GM12878 (cell line): ENCODE results near the gene ZNF280C.
"Not testable (repeated sequence)": the region's sequence is repeated elsewhere in the genome, so short reads cannot be mapped to it uniquely, and the experiment has no call there.

Experiments
- JUNB ChIP-seq: IDR thresholded peaks from 2 replicates; pipeline ENCODE4 v1.6.1; 2016; ENCODE audit warnings: antibody characterized with exemption, mild to moderate bottlenecking
- POLR2A ChIP-seq: IDR thresholded peaks from 2 replicates; pipeline ENCODE4 v1.6.1; 2011; ENCODE audit warnings: low read depth, mild to moderate bottlenecking, low read length
- SMC3 ChIP-seq: IDR thresholded peaks from 2 replicates; pipeline ENCODE4 v1.6.1; 2011; ENCODE audit warnings: low read length, improper control_type of control experiment, borderline replicate concordance
- TF ChIP-seq, protein P1 (sequence below): IDR thresholded peaks from 2 replicates; pipeline ENCODE4 v1.6.1; 2011; ENCODE audit warnings: borderline replicate concordance, low read depth, mild to moderate bottlenecking, moderate library complexity, mixed read lengths, low read length; ENCODE audit not compliant: insufficient read depth; ENCODE audit errors: extremely low read length
- TF ChIP-seq, protein P2 (sequence below): fragments of 450-650 bp; IDR thresholded peaks from 2 replicates; pipeline ENCODE4 v1.6.1; 2018; ENCODE audit warnings: borderline replicate concordance, mild to moderate bottlenecking; ENCODE audit not compliant: partially characterized antibody
- TF ChIP-seq, protein P3 (sequence below), 3 experiments: IDR thresholded peaks in 2 of 3; conservative IDR thresholded peaks in 1 of 3; 2 replicates each; pipeline ENCODE4 v1.5.1; 2011; ENCODE audit warnings: low read depth in 3 of 3, low read length in 3 of 3, mild to moderate bottlenecking in 3 of 3, control low read depth in 2 of 3, moderate library complexity in 2 of 3, inconsistent platforms in 1 of 3, mixed read lengths in 1 of 3; ENCODE audit not compliant: control insufficient read depth in 2 of 3, insufficient read depth in 1 of 3; ENCODE audit errors: extremely low read depth in 1 of 3

DNA sequence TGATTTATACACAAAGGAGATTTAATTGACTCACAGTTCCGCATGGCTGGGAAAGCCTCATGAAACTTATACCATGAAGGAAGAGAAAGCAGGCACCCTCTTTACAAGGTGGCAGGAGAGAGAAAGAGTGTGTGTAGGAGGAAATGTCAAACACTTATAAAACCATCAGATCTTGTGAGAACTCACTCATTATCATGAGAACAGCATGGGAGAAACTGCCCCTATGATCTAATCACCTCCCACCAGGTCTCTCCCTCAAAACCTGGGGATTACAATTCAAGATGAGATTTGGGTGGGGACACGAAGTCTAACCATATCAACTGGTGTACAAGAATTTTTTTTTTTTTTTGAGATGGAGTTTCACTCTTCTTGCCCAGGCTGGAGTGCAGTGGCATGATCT, 3.6 kb upstream of the ZNF280C start:
- TF ChIP-seq POLR2A, SMC3, JUNB: not testable (repeated sequence)
- TF ChIP-seq, protein P1, sequence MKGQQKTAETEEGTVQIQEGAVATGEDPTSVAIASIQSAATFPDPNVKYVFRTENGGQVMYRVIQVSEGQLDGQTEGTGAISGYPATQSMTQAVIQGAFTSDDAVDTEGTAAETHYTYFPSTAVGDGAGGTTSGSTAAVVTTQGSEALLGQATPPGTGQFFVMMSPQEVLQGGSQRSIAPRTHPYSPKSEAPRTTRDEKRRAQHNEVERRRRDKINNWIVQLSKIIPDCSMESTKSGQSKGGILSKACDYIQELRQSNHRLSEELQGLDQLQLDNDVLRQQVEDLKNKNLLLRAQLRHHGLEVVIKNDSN, result not testable (repeated sequence)
- TF ChIP-seq, protein P2, sequence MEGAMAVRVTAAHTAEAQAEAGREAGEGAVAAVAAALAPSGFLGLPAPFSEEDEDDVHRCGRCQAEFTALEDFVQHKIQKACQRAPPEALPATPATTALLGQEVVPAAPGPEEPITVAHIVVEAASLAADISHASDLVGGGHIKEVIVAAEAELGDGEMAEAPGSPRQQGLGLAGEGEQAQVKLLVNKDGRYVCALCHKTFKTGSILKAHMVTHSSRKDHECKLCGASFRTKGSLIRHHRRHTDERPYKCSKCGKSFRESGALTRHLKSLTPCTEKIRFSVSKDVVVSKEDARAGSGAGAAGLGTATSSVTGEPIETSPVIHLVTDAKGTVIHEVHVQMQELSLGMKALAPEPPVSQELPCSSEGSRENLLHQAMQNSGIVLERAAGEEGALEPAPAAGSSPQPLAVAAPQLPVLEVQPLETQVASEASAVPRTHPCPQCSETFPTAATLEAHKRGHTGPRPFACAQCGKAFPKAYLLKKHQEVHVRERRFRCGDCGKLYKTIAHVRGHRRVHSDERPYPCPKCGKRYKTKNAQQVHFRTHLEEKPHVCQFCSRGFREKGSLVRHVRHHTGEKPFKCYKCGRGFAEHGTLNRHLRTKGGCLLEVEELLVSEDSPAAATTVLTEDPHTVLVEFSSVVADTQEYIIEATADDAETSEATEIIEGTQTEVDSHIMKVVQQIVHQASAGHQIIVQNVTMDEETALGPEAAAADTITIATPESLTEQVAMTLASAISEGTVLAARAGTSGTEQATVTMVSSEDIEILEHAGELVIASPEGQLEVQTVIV, result not testable (repeated sequence)
- TF ChIP-seq, protein P3, sequence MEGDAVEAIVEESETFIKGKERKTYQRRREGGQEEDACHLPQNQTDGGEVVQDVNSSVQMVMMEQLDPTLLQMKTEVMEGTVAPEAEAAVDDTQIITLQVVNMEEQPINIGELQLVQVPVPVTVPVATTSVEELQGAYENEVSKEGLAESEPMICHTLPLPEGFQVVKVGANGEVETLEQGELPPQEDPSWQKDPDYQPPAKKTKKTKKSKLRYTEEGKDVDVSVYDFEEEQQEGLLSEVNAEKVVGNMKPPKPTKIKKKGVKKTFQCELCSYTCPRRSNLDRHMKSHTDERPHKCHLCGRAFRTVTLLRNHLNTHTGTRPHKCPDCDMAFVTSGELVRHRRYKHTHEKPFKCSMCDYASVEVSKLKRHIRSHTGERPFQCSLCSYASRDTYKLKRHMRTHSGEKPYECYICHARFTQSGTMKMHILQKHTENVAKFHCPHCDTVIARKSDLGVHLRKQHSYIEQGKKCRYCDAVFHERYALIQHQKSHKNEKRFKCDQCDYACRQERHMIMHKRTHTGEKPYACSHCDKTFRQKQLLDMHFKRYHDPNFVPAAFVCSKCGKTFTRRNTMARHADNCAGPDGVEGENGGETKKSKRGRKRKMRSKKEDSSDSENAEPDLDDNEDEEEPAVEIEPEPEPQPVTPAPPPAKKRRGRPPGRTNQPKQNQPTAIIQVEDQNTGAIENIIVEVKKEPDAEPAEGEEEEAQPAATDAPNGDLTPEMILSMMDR (IDR thresholded peaks at IDR 0.05 in 2 of 3, conservative IDR thresholded peaks at IDR 0.05 in 1 of 3; ENCODE audit: control insufficient read depth in 2 of 3, extremely low read depth in 1 of 3, insufficient read depth in 1 of 3, low read depth in 3 of 3, low read length in 3 of 3), result not testable (repeated sequence)
